ENCODE data around the gene ADAMTS9.

The ADAMTS9 gene

DNA sequence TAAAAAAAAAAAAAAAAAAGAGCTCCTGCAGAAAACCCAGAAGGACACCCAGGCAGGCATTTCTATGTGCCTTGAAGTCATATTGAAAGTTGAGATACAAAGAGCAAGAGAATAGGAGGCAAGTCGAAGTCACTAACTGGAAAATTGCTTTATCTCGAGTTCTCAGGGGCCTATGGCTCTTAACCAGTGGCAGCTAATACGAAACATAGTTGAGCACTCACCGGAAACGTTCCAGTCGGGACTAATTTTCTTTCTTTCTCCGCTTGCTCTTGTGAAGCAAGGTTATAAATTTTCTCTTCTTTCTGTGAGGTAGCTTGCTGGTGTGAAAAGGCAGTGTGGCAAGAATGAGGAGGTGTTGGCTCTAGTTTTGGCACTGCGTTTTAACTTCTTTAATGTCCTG lies 181.5 kb downstream of the ADAMTS9 start:
- TF ChIP-seq, protein P1, sequence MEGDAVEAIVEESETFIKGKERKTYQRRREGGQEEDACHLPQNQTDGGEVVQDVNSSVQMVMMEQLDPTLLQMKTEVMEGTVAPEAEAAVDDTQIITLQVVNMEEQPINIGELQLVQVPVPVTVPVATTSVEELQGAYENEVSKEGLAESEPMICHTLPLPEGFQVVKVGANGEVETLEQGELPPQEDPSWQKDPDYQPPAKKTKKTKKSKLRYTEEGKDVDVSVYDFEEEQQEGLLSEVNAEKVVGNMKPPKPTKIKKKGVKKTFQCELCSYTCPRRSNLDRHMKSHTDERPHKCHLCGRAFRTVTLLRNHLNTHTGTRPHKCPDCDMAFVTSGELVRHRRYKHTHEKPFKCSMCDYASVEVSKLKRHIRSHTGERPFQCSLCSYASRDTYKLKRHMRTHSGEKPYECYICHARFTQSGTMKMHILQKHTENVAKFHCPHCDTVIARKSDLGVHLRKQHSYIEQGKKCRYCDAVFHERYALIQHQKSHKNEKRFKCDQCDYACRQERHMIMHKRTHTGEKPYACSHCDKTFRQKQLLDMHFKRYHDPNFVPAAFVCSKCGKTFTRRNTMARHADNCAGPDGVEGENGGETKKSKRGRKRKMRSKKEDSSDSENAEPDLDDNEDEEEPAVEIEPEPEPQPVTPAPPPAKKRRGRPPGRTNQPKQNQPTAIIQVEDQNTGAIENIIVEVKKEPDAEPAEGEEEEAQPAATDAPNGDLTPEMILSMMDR (conservative IDR thresholded peaks at IDR 0.05; ENCODE audit: low read length) = no peak
- no peak for TF ChIP-seq EZH2phosphoT487 (IDR thresholded peaks at IDR 0.05; ENCODE audit: borderline replicate concordance)
- Histone ChIP-seq H3K36me3 (ENCODE audit: insufficient read depth, low read length) (no peaks in the 10 kb centered on the region), H3K9me3 (ENCODE audit: insufficient read depth, low read depth, low read length) (no peaks in the 10 kb centered on the region), H3K4me3 (ENCODE audit: low read length, poor library complexity, severe bottlenecking) (no peak overlapping the region), H2AFZ (ENCODE audit: low read length) (no peak overlapping the region), H3K9ac (ENCODE audit: low read depth, low read length, poor library complexity, severe bottlenecking) (no peak overlapping the region), H3K27me3 (ENCODE audit: insufficient read depth, low read length, poor library complexity, severe bottlenecking) (no peaks in the 10 kb centered on the region), H3F3A (ENCODE audit: low read depth) (no peaks in the 10 kb centered on the region), H3K9me2 (replicated peaks; ENCODE audit: low read depth, low read length) (no peaks in the 10 kb centered on the region), H4K20me1 (ENCODE audit: insufficient read depth, low read length, poor library complexity, severe bottlenecking) (no peaks in the 10 kb centered on the region), H3K79me2 (ENCODE audit: insufficient read depth, low read length) (no peaks in the 10 kb centered on the region), H3K4me2 (ENCODE audit: low read depth, low read length, poor library complexity, severe bottlenecking) (no peak overlapping the region), H3K4me1 (ENCODE audit: insufficient read depth, low read length, poor library complexity, severe bottlenecking) (no peaks in the 10 kb centered on the region)

DNA sequence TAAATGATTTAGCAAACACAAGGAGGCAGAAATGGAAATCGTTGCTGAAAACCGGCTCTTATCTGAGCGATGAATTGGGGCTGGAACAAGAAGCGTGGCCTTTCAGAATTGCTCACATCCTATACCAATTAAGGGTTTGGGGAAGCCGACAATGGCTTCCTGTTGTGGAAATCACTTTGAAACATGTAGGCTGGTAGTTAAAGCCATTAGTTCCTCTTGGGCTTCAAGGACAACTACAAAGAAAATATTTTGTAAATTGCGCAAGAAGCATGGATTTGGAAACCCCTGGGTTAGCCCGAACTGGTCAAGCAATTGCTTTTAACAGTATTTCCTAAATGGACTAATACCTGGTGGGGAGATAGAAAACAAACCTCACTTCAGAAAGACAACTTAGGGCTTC lies 182.4 kb downstream of the ADAMTS9 start:
- Histone ChIP-seq H3K9ac (ENCODE audit: low read depth, low read length, poor library complexity, severe bottlenecking) (no peak overlapping the region), H3K4me2 (ENCODE audit: low read depth, low read length, poor library complexity, severe bottlenecking) (no peak overlapping the region), H3K4me3 (ENCODE audit: low read length, poor library complexity, severe bottlenecking) (no peak overlapping the region), H3F3A (ENCODE audit: low read depth) (no peaks in the 10 kb centered on the region), H3K4me1 (ENCODE audit: insufficient read depth, low read length, poor library complexity, severe bottlenecking) (no peaks in the 10 kb centered on the region), H3K9me3 (ENCODE audit: insufficient read depth, low read depth, low read length) (no peaks in the 10 kb centered on the region), H3K9me2 (replicated peaks; ENCODE audit: low read depth, low read length) (no peaks in the 10 kb centered on the region), H3K79me2 (ENCODE audit: insufficient read depth, low read length) (no peaks in the 10 kb centered on the region), H2AFZ (ENCODE audit: low read length) (no peak overlapping the region), H3K27me3 (ENCODE audit: insufficient read depth, low read length, poor library complexity, severe bottlenecking) (no peaks in the 10 kb centered on the region), H4K20me1 (ENCODE audit: insufficient read depth, low read length, poor library complexity, severe bottlenecking) (no peaks in the 10 kb centered on the region), H3K36me3 (ENCODE audit: insufficient read depth, low read length) (no peaks in the 10 kb centered on the region)
- TF ChIP-seq EZH2phosphoT487 (IDR thresholded peaks at IDR 0.05; ENCODE audit: borderline replicate concordance) = no peak
- TF ChIP-seq, protein P1 (conservative IDR thresholded peaks at IDR 0.05; ENCODE audit: low read length) = no peak

DNA sequence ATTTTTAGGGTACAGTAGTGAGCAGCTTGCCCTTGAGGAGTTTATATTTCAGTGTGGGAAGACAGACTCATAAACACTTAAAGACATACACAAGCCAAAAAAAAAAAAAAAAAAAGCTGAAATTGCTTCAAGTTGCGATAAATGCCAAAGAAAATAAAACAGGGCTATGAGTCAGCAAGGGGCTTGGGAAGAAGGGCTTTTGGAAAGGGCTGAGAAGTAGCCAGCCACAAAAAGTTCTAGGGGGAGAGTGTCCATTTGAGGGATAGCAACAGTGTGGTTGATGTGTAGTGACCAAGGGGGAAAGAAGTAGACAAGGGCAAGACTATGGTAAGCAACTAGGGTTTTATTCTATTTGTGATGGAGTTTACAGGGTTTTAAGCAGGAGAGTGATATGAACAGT lies 185.5 kb downstream of the ADAMTS9 start:
- no peak overlapping the region for H3K4me2 ChIP-seq (ENCODE audit: low read depth, low read length, poor library complexity, severe bottlenecking)
- H2AFZ ChIP-seq (ENCODE audit: low read length) = no peak overlapping the region
- no peaks in the 10 kb centered on the region for H3K79me2 ChIP-seq (ENCODE audit: insufficient read depth, low read length)
- no peaks in the 10 kb centered on the region for H4K20me1 ChIP-seq (ENCODE audit: insufficient read depth, low read length, poor library complexity, severe bottlenecking)
- H3K4me3 ChIP-seq (ENCODE audit: low read length, poor library complexity, severe bottlenecking) = no peak overlapping the region
- TF ChIP-seq, protein P1 (conservative IDR thresholded peaks at IDR 0.05; ENCODE audit: low read length) = no peak
- H3K9me2 ChIP-seq (replicated peaks; ENCODE audit: low read depth, low read length) = no peaks in the 10 kb centered on the region
- H3K9me3 ChIP-seq (ENCODE audit: insufficient read depth, low read depth, low read length) = no peaks in the 10 kb centered on the region
- H3F3A ChIP-seq (ENCODE audit: low read depth) = no peaks in the 10 kb centered on the region
- H3K4me1 ChIP-seq (ENCODE audit: insufficient read depth, low read length, poor library complexity, severe bottlenecking) = no peaks in the 10 kb centered on the region
- H3K36me3 ChIP-seq (ENCODE audit: insufficient read depth, low read length) = no peaks in the 10 kb centered on the region
- H3K27me3 ChIP-seq (ENCODE audit: insufficient read depth, low read length, poor library complexity, severe bottlenecking) = no peaks in the 10 kb centered on the region
- no peak overlapping the region for H3K9ac ChIP-seq (ENCODE audit: low read depth, low read length, poor library complexity, severe bottlenecking)

Data from Loucy (cell line).